ENCODE data around the gene ABCG1.

ABCG1 gene

DNA sequence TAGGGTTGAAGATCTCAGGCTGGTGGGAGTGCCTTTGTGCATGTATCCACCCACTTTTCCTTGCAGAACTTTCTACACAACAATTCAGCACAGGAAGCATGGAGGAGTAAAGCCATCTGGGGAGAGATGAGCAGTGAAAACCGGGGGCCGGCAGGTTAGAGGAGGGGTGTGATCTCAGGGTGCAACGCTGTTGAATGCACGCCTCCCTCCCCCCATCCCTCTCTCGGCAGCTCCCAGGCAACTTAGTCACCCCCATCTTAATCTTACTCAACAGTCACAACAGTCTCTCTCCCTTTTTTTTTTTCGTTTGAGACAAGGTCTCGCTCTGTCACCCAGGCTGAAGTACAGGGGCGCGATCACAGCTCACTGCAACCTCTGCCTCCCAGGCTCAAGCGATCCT lies 16.6 kb upstream of the ABCG1 start:
- Histone ChIP-seq H3K27me3 (ENCODE audit: control insufficient read depth, insufficient read depth, low read length, poor library complexity, severe bottlenecking) (no peaks in the 10 kb centered on the region), H3K9me3 (ENCODE audit: control insufficient read depth, low read length) (no peaks in the 10 kb centered on the region), H3K36me3 (ENCODE audit: control insufficient read depth, insufficient read depth, low read length) (no peaks in the 10 kb centered on the region), H3K27ac (ENCODE audit: insufficient read depth, low read depth, low read length, poor library complexity, severe bottlenecking) (no peak overlapping the region), H3K4me1 (ENCODE audit: control insufficient read depth, insufficient read depth, low read length) (no peaks in the 10 kb centered on the region), H3K4me3 (ENCODE audit: insufficient read depth, low read depth, low read length) (no peak overlapping the region)
- 88 to 92% methylated on average over 10 of the region's 10 CpGs for WGBS, 2 experiments

- Histone ChIP-seq H3K27ac (ENCODE audit: insufficient read depth, low read depth, low read length, poor library complexity, severe bottlenecking) (no peak overlapping the region), H3K36me3 (ENCODE audit: control insufficient read depth, insufficient read depth, low read length) (no peaks in the 10 kb centered on the region), H3K4me1 (ENCODE audit: control insufficient read depth, insufficient read depth, low read length) (no peaks in the 10 kb centered on the region), H3K27me3 (ENCODE audit: control insufficient read depth, insufficient read depth, low read length, poor library complexity, severe bottlenecking) (no peaks in the 10 kb centered on the region), H3K9me3 (ENCODE audit: control insufficient read depth, low read length) (no peaks in the 10 kb centered on the region), H3K4me3 (ENCODE audit: insufficient read depth, low read depth, low read length) (no peak overlapping the region)
- 88 to 95% methylated on average over 4 of the region's 5 CpGs for WGBS, 2 experiments
Measured at GRCh38 chr21:42203321-42203720, 15.6 kb upstream of the ABCG1 start.

DNA sequence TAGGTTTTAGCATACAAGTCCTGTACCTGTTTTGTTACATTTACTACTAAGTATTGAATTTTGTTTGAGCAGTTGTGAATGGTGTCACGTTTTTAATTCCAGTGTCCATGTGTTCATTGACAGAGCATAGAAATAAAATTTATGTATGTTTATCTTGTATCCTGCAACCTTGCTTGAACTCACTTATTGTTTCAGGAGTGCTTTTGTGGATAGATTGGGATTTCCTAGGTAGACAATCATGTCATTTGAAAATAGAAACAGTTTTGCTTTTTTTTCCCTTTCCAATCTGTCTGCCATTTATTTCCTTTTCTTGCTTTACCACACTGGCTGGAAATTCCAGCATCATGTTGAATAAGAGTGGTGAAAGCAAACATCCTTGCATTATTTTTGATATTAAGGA lies 15.0 kb upstream of the ABCG1 start:
- WGBS, 2 experiments: 83% methylated on average over 1 of the region's 1 CpG
- H3K9me3 ChIP-seq (ENCODE audit: control insufficient read depth, low read length): no peaks in the 10 kb centered on the region
- no peaks in the 10 kb centered on the region for H3K36me3 ChIP-seq (ENCODE audit: control insufficient read depth, insufficient read depth, low read length)
- H3K4me3 ChIP-seq (ENCODE audit: insufficient read depth, low read depth, low read length): no peak overlapping the region
- peaks cover 5% of the 10 kb centered on the region for H3K4me1 ChIP-seq (ENCODE audit: control insufficient read depth, insufficient read depth, low read length)
- no peaks in the 10 kb centered on the region for H3K27me3 ChIP-seq (ENCODE audit: control insufficient read depth, insufficient read depth, low read length, poor library complexity, severe bottlenecking)
- H3K27ac ChIP-seq (ENCODE audit: insufficient read depth, low read depth, low read length, poor library complexity, severe bottlenecking): no peak overlapping the region

- Histone ChIP-seq H3K9me3 (ENCODE audit: control insufficient read depth, low read length) (no peaks in the 10 kb centered on the region), H3K4me3 (ENCODE audit: insufficient read depth, low read depth, low read length) (no peak overlapping the region), H3K4me1 (ENCODE audit: control insufficient read depth, insufficient read depth, low read length) (peaks cover 6% of the 10 kb centered on the region), H3K36me3 (ENCODE audit: control insufficient read depth, insufficient read depth, low read length) (no peaks in the 10 kb centered on the region), H3K27ac (ENCODE audit: insufficient read depth, low read depth, low read length, poor library complexity, severe bottlenecking) (no peak overlapping the region), H3K27me3 (ENCODE audit: control insufficient read depth, insufficient read depth, low read length, poor library complexity, severe bottlenecking) (no peaks in the 10 kb centered on the region)
- WGBS, 2 experiments: 90 to 93% methylated on average over 2 of the region's 2 CpGs
Measured at GRCh38 chr21:42207426-42207825, 11.5 kb upstream of the ABCG1 start.

DNA sequence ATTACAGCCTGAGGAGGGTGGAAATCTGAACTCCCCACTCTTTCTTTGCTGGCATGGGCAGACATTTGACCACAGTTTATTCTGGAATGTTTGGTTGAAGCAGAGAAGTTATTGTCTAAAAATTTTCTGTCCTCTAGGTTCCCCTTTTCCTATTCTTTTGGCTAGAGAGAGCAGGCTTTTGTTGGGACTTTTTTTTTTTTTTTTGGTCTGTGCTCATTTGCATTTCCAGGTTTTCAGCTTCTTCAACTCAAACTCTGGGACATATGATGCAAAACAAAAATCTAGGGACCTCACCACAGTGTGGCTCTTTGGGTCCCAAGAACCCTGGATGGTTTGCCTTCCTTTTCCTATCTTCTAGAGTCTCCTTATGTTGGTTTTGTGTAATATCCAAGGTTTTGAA lies 10.9 kb upstream of the ABCG1 start:
- H3K4me3 ChIP-seq (ENCODE audit: insufficient read depth, low read depth, low read length): no peak overlapping the region
- H3K27ac ChIP-seq (ENCODE audit: insufficient read depth, low read depth, low read length, poor library complexity, severe bottlenecking): no peak overlapping the region
- no peaks in the 10 kb centered on the region for H3K36me3 ChIP-seq (ENCODE audit: control insufficient read depth, insufficient read depth, low read length)
- peaks cover 6% of the 10 kb centered on the region for H3K4me1 ChIP-seq (ENCODE audit: control insufficient read depth, insufficient read depth, low read length)
- no peaks in the 10 kb centered on the region for H3K27me3 ChIP-seq (ENCODE audit: control insufficient read depth, insufficient read depth, low read length, poor library complexity, severe bottlenecking)
- no peaks in the 10 kb centered on the region for H3K9me3 ChIP-seq (ENCODE audit: control insufficient read depth, low read length)

DNA sequence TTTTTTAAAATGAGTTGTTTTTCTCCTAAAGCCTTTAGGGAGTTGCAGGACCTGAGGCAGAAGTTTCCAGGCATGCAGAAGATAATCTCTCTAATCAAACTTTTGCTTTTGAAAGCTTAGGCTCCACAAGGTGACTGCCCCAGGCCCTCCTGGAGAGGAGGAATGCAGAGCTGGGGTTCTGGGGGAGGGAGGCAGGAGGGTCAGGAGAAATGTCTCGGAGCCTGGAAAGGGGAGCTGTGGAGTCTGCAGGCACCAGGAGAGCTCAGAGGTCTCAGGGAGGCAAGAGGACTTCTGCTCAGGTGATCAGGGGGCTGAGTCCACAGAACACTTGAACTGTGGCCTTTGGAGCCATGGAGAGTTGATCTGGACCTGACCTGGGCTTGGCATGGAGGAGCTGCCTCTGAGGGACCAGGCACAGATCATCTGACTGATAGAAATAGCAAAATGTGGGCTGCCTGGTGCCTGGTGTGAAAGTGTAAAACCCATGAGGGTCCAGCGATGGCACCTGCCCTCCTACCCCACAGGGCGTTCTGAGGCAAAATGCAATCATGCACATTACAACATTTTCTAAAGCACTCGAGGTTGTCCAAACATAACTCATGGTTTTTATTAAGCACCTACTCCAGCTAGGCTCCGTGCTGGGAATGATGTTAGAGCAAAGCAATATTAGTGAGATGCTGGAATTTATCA lies 10.0 kb upstream of the ABCG1 start:
- H3K27ac ChIP-seq (ENCODE audit: insufficient read depth, low read depth, low read length, poor library complexity, severe bottlenecking): no peak overlapping the region
- H3K36me3 ChIP-seq (ENCODE audit: control insufficient read depth, insufficient read depth, low read length): no peaks in the 10 kb centered on the region
- H3K9me3 ChIP-seq (ENCODE audit: control insufficient read depth, low read length): no peaks in the 10 kb centered on the region
- no peaks in the 10 kb centered on the region for H3K27me3 ChIP-seq (ENCODE audit: control insufficient read depth, insufficient read depth, low read length, poor library complexity, severe bottlenecking)
- peaks cover 6% of the 10 kb centered on the region for H3K4me1 ChIP-seq (ENCODE audit: control insufficient read depth, insufficient read depth, low read length)
- 86 to 87% methylated on average over 5 of the region's 5 CpGs for WGBS, 2 experiments
- H3K4me3 ChIP-seq (ENCODE audit: insufficient read depth, low read depth, low read length): no peak overlapping the region

- 77 to 78% methylated on average over 11 of the region's 11 CpGs for whole genome bisulfite sequencing, 2 experiments
- H3K4me1 ChIP-seq (ENCODE audit: control insufficient read depth, insufficient read depth, low read length): peaks cover 6% of the 10 kb centered on the region
Measured at GRCh38 chr21:42209801-42210479, 9.0 kb upstream of the ABCG1 start.

GRCh38 chr21:42212266-42212665 lies 6.7 kb upstream of the ABCG1 start:
- no peaks in the 10 kb centered on the region for H3K36me3 ChIP-seq (ENCODE audit: control insufficient read depth, insufficient read depth, low read length)
- peaks cover 6% of the 10 kb centered on the region for H3K4me1 ChIP-seq (ENCODE audit: control insufficient read depth, insufficient read depth, low read length)
- H3K9me3 ChIP-seq (ENCODE audit: control insufficient read depth, low read length): no peaks in the 10 kb centered on the region
- no peak overlapping the region for H3K4me3 ChIP-seq (ENCODE audit: insufficient read depth, low read depth, low read length)
- 93 to 95% methylated on average over 3 of the region's 3 CpGs for WGBS, 2 experiments
- H3K27ac ChIP-seq (ENCODE audit: insufficient read depth, low read depth, low read length, poor library complexity, severe bottlenecking): no peak overlapping the region
- peaks cover 5% of the 10 kb centered on the region for H3K27me3 ChIP-seq (ENCODE audit: control insufficient read depth, insufficient read depth, low read length, poor library complexity, severe bottlenecking)

More at GRCh38 chr21:42209801-42210479, 9.0 kb upstream of the ABCG1 start:
- Histone ChIP-seq H3K27me3 (ENCODE audit: control insufficient read depth, insufficient read depth, low read length, poor library complexity, severe bottlenecking) (no peaks in the 10 kb centered on the region), H3K36me3 (ENCODE audit: control insufficient read depth, insufficient read depth, low read length) (no peaks in the 10 kb centered on the region), H3K27ac (ENCODE audit: insufficient read depth, low read depth, low read length, poor library complexity, severe bottlenecking) (no peak overlapping the region), H3K4me3 (ENCODE audit: insufficient read depth, low read depth, low read length) (no peak overlapping the region), H3K9me3 (ENCODE audit: control insufficient read depth, low read length) (no peaks in the 10 kb centered on the region)

DNA sequence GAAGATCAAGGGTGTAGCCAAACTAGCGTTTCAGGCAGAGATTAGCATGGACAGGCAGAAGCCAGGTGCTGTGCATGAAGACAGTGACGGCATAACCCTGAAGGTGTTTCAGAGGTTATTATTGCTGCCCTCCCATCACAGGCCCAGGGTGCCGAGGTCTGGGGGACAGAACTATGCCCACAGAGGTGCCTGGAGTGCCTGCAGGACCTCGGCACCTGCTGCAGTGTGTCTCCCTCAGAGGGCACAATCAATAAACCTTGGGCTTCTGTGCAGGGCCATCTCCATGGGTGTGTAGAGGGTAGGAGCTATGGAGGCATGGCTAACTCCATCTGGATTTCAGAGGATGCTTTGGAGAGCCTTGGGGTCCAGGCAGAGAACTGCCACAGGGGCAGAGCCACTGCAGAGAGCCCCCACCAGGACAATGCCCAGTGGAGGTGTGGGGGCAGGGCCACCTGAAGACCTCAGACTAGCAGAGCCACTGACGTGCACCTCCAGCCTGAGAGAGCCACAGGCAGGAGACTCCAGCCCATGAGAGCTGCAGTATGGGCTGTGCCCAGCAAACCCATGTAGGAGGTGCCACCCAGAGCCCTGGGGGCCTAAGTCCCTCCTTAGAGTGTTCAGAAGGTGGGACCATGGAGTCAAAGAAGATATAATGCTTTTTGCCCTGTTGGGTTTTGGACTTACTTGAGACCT lies 5.7 kb upstream of the ABCG1 start:
- H3K27me3 ChIP-seq (ENCODE audit: control insufficient read depth, insufficient read depth, low read length, poor library complexity, severe bottlenecking): peaks cover 15% of the 10 kb centered on the region
- WGBS, 2 experiments: 84 to 88% methylated on average over 5 of the region's 5 CpGs

DNA sequence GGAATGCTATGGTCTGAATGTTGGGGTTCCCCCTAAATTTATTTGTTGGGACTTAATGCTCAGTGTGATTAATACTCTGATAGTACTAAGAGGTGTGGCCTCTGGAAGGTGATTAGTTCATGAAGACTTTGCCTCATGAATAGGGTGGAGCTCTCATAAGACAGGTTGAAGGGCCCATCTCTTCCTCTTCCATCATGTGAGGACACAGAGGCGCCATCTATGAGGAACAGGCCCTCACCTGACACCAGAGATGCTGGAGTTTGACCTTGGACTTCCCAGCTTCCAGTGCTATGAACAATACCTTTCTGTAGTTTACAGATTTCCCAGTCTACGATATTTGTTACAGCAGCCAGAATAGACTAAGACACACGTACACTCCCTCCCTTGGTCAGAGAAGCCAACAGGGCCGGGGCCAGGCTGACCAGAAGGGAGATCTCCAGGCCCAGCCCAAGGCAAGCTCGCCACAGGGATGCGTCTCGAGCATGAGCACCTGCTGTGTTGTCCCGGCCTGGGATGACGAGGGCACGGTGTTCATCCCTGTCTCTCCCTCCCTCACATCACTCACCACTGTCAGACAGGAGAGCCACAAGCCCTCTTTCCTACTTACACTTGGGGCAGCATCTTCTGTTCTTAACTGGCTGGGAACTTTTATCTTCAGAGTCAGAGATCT lies 4.7 kb upstream of the ABCG1 start:
- no peaks in the 10 kb centered on the region for H3K9me3 ChIP-seq (ENCODE audit: control insufficient read depth, low read length)
- no peak overlapping the region for H3K27ac ChIP-seq (ENCODE audit: insufficient read depth, low read depth, low read length, poor library complexity, severe bottlenecking)
- no peaks in the 10 kb centered on the region for H3K36me3 ChIP-seq (ENCODE audit: control insufficient read depth, insufficient read depth, low read length)
- 88 to 89% methylated on average over 10 of the region's 10 CpGs for WGBS, 2 experiments
- H3K27me3 ChIP-seq (ENCODE audit: control insufficient read depth, insufficient read depth, low read length, poor library complexity, severe bottlenecking): peaks cover 24% of the 10 kb centered on the region
- no peak overlapping the region for H3K4me3 ChIP-seq (ENCODE audit: insufficient read depth, low read depth, low read length)
- no peaks in the 10 kb centered on the region for H3K4me1 ChIP-seq (ENCODE audit: control insufficient read depth, insufficient read depth, low read length)

More for the DNA sequence above, 5.7 kb upstream of the ABCG1 start:
- Histone ChIP-seq H3K9me3 (ENCODE audit: control insufficient read depth, low read length) (no peaks in the 10 kb centered on the region), H3K4me1 (ENCODE audit: control insufficient read depth, insufficient read depth, low read length) (peaks cover 6% of the 10 kb centered on the region), H3K36me3 (ENCODE audit: control insufficient read depth, insufficient read depth, low read length) (no peaks in the 10 kb centered on the region), H3K4me3 (ENCODE audit: insufficient read depth, low read depth, low read length) (no peak overlapping the region), H3K27ac (ENCODE audit: insufficient read depth, low read depth, low read length, poor library complexity, severe bottlenecking) (no peak overlapping the region)
